ENCODE data around the gene DPT. TPM values are rescaled to one million over a fixed set of nuclear protein-coding genes. Genes with fewer than 3 reads are reported as not detected.

Gene DPT
- total RNA-seq, 4 donors from 2014 or later, result 6.8 to 25.9 (median 17.2) TPM

DNA sequence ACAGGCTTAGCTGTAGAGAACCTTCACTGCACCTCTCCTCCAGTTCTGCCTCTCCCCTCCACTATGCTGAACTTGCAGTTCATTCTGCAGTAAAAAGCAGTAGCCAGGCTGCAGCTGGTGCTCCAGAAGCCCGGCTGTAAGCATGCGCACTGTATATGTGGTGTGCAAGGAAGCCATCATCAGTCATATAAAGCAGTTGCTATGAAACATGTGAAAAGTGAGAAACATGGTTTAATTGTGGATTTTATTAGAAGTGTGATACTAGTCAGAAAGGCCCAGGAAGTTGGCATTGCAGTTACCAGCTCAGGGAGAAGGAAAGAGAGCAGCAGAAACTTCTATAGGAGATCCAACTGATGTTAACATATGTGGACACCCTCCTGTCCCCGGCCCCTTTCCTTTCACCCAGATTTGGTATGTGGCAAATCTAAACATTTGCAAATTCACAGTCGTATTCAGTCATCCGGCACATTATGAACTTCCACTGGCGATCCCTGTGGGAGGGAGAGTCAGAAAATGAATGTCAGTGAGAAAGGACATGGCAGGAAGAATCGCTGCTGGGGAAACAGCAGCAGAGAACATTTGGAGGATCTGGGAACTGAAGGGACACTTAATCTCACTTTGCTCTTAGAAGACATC lies 32.8 kb downstream of the DPT start:
- Histone ChIP-seq H3K4me1 (no peaks in the 10 kb centered on the region), H3K27ac (no peak overlapping the region)

DNA sequence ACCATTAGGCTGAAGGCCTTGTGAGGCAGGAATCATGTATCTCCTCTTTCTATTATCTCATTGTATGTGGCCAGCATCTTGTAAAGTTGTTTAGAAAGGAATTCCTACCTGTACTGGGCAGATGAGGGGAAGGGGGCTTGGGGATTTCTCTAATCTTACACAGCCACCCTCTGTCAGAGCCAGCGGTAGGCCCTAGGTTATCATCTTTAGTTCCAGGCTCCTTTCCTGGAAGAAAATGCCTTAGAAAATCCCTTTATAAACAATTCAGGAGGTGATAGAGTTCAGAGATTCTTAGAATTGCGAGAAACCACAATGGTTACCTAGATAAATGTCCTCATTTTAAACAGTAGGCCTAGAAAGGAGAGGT lies 35.2 kb downstream of the DPT start:
- H3K36me3 ChIP-seq, result no peaks in the 10 kb centered on the region
- no peaks in the 10 kb centered on the region for H3K9me3 ChIP-seq
- TF ChIP-seq, protein P1, sequence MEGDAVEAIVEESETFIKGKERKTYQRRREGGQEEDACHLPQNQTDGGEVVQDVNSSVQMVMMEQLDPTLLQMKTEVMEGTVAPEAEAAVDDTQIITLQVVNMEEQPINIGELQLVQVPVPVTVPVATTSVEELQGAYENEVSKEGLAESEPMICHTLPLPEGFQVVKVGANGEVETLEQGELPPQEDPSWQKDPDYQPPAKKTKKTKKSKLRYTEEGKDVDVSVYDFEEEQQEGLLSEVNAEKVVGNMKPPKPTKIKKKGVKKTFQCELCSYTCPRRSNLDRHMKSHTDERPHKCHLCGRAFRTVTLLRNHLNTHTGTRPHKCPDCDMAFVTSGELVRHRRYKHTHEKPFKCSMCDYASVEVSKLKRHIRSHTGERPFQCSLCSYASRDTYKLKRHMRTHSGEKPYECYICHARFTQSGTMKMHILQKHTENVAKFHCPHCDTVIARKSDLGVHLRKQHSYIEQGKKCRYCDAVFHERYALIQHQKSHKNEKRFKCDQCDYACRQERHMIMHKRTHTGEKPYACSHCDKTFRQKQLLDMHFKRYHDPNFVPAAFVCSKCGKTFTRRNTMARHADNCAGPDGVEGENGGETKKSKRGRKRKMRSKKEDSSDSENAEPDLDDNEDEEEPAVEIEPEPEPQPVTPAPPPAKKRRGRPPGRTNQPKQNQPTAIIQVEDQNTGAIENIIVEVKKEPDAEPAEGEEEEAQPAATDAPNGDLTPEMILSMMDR (IDR thresholded peaks at IDR 0.05), result no peak
- TF ChIP-seq POLR2A (IDR thresholded peaks at IDR 0.05), result no peak
- no peaks in the 10 kb centered on the region for H3K27me3 ChIP-seq
- no peak for DNase-seq
- H3K27ac ChIP-seq, result peak overlapping the region in 3 of 4 donors; percentile 41 to 67 (median 52)
- no peak overlapping the region for H3K4me3 ChIP-seq
- peaks cover 0 to 9% (median 0%) of the 10 kb centered on the region in 4 donors for H3K4me1 ChIP-seq

More for the DNA sequence above, 32.8 kb downstream of the DPT start:
- Histone ChIP-seq H3K36me3 (no peaks in the 10 kb centered on the region), H3K4me3 (no peak overlapping the region), H3K27me3 (no peaks in the 10 kb centered on the region), H3K9me3 (no peaks in the 10 kb centered on the region)
- DNase-seq, result no peak
- TF ChIP-seq, protein P1 (IDR thresholded peaks at IDR 0.05), result no peak
- TF ChIP-seq POLR2A (IDR thresholded peaks at IDR 0.05), result no peak

DNA sequence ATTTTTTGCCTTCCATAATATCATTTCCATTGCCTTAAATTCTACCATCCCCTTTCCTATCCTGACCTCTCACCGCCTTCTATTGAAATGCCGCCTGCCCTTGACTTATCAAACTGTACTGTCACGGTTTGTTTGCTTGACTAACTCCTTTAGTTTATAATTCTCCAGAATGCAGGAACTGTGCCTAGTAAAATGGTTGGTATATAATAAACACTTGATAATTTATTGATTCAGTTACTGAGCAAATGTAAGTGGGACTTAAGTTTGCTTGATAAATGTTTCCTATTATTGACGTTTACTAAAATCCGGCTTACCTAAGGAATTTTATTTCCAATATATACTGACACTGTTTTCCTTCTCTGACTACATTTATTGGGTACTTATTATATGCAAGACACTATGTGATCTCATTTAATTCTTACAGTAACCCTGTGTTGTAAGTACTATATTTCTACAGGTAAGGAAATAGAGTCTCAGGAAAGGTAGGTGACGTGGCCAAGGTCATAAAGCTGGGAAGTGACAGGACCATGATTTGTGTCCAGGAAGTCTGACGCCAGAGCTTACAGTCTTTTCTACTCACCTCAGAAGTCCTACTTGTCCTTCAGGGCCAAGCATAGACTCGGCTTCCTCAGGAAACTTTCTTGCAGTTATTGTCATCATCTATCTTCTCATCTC lies 35.7 kb downstream of the DPT start:
- no peaks in the 10 kb centered on the region for H3K36me3 ChIP-seq
- no peaks in the 10 kb centered on the region for H3K9me3 ChIP-seq
- no peak for TF ChIP-seq POLR2A (IDR thresholded peaks at IDR 0.05)
- TF ChIP-seq, protein P1 (IDR thresholded peaks at IDR 0.05), result no peak
- peaks cover 0 to 9% (median 0%) of the 10 kb centered on the region in 4 donors for H3K4me1 ChIP-seq
- DNase-seq, result peak in 1 of 3 donors; percentile 79
- H3K27me3 ChIP-seq, result no peaks in the 10 kb centered on the region
- H3K27ac ChIP-seq, result peak overlapping the region in 3 of 4 donors; percentile 41 to 67 (median 52)
- no peak overlapping the region for H3K4me3 ChIP-seq

DNA sequence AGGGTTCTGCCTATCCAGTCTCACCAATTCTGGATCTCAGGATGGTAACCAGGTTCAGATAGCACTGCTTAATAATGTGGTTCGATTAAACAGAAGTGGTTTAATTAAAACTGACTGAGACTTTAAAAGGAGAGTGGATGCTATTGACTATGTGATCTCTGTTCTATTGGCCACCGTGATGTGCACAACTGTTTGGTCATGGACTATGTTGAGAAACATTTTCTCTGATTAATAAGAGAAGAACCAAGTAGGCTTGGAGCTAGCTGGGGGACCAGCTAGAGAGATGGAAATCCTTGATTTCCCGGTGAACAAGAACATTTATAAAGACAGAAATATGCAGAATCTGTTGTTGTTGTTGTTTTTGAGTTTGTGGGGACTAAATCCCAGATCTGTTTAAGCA lies 36.5 kb downstream of the DPT start:
- Histone ChIP-seq H3K27me3 (no peaks in the 10 kb centered on the region), H3K4me1 (peaks cover 0 to 9% (median 0%) of the 10 kb centered on the region in 4 donors), H3K9me3 (no peaks in the 10 kb centered on the region), H3K4me3 (no peak overlapping the region), H3K27ac (no peak overlapping the region), H3K36me3 (no peaks in the 10 kb centered on the region)
- TF ChIP-seq, protein P1 (IDR thresholded peaks at IDR 0.05), result no peak
- TF ChIP-seq POLR2A (IDR thresholded peaks at IDR 0.05), result no peak
- no peak for DNase-seq

DNA sequence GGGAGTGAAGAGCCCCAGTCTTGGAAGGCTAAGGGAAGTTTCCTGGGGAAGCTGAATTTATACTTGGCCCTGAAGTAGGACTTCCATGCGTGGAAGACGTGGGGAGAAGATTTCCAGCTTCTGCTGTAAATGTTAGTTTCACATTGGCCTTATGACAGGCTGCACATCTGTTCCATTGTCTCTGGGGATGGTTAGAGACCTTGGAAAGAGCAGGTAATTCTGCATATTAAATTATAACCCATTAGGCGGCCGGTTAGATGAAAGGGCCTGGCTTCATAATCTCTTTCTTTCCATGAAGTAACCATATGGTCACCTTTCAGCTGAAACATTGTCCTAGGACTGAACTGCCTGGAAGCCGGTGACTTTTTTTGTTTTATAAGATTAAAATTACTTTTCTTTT lies 37.5 kb downstream of the DPT start:
- no peak overlapping the region for H3K4me3 ChIP-seq
- H3K36me3 ChIP-seq, result no peaks in the 10 kb centered on the region
- H3K9me3 ChIP-seq, result no peaks in the 10 kb centered on the region
- no peak overlapping the region for H3K27ac ChIP-seq
- no peaks in the 10 kb centered on the region for H3K27me3 ChIP-seq
- TF ChIP-seq, protein P1 (IDR thresholded peaks at IDR 0.05), result no peak
- TF ChIP-seq POLR2A (IDR thresholded peaks at IDR 0.05), result no peak
- no peak for DNase-seq
- peaks cover 0 to 9% (median 0%) of the 10 kb centered on the region in 4 donors for H3K4me1 ChIP-seq
